HCT116 (cell line): Measurements from ENCODE around the gene SEMA5A. TPM values are rescaled to one million over a fixed set of nuclear protein-coding genes. Genes with fewer than 3 reads are reported as not detected.

Source experiments
- ATAC-seq: fragments of 200-7000 bp; cut with Tn5 transposase; 2 replicates; pipeline ENCODE4 v1.9.1; 2020; ENCODE audit warnings: mild to moderate bottlenecking, moderate library complexity
- BruUV-seq: library from RNA; stranded (reverse); fragments of 400-500 nt; replicated peaks from 2 replicates; lab custom pipeline; 2021; lab: Mats Ljungman, UMichigan
- CTCF ChIA-PET: fragments of 300-600 bp; sonication (Branson Sonifier 250); formaldehyde crosslinking; loops from one replicate; lab custom pipeline; 2021; ENCODE audit warnings: antibody characterized with exemption; lab: Charles Lee
- POLR2A ChIA-PET: fragments of 300-600, 350-600 bp; sonication (Branson Sonifier 250); formaldehyde crosslinking; loops from one replicate; lab custom pipeline; 2021; ENCODE audit warnings: antibody characterized with exemption; lab: Charles Lee
- RAD21 ChIA-PET, 2 experiments: fragments of 300-600 bp; sonication (Branson Sonifier 250); formaldehyde crosslinking; loops; one replicate each; lab custom pipeline; 2023; ENCODE audit warnings: low total read pairs in 2 of 2; ENCODE audit not compliant: uncharacterized antibody in 2 of 2, unreplicated experiment in 2 of 2, low non-redundant PET in 1 of 2; lab: Charles Lee
- DNase-seq: peaks from one replicate; pipeline ENCODE4 v3.0.0-alpha.2; 2010; ENCODE audit warnings: low read depth, low spot score
- H2AFZ ChIP-seq: fragments of 200-600 bp; shearing (Covaris generic), sonication (generic); 2 replicates; pipeline ENCODE4 v1.6.1; 2017; ENCODE audit warnings: low read depth, mixed run types, mixed read lengths, antibody characterized with exemption, low read length; ENCODE audit not compliant: poor library complexity, severe bottlenecking
- H3K27ac ChIP-seq: 2 replicates; pipeline ENCODE4 v1.5.1; 2012; ENCODE audit warnings: low read depth, low read length
- H3K27me3 ChIP-seq: fragments of 200-600 bp; sonication (generic); 2 replicates; pipeline ENCODE4 v1.6.1; 2016; ENCODE audit warnings: mixed run types, low read length, mixed read lengths; ENCODE audit not compliant: insufficient read depth
- H3K36me3 ChIP-seq, 2 experiments: fragments of 200-500 bp in 1 of 2; fragments of 200-600 bp in 1 of 2; sonication (Bioruptor generic) in 1 of 2; sonication (generic) in 1 of 2; 2 replicates each; pipeline versions ENCODE4 v1.5.1 to v1.6.1; 2014 to 2016; ENCODE audit warnings: low read length in 2 of 2, inconsistent platforms in 1 of 2, mixed read lengths in 1 of 2, mixed run types in 1 of 2; ENCODE audit not compliant: insufficient read depth in 2 of 2, control insufficient read depth in 1 of 2
- H3K4me1 ChIP-seq, 2 experiments: fragments of 200-600 bp in 1 of 2; sonication (generic) in 1 of 2; 2 replicates each; pipeline versions ENCODE4 v1.5.1 to v1.6.1; 2012 to 2017; ENCODE audit warnings: low read length in 2 of 2, inconsistent platforms in 1 of 2, mild to moderate bottlenecking in 1 of 2, mixed read lengths in 1 of 2, mixed run types in 1 of 2, moderate library complexity in 1 of 2; ENCODE audit not compliant: insufficient read depth in 2 of 2, control insufficient read depth in 1 of 2
- H3K4me2 ChIP-seq: fragments of 200-600 bp; sonication (generic); 2 replicates; pipeline ENCODE4 v1.6.1; 2017; ENCODE audit warnings: mixed run types, low read length, mixed read lengths
- H3K4me3 ChIP-seq, 2 experiments: fragments of 200-600 bp in 1 of 2; sonication (generic) in 1 of 2; replicated peaks in 1 of 2; 2 replicates each; pipeline ENCODE4 v1.5.1; 2011 to 2016; ENCODE audit warnings: low read length in 2 of 2, control low read depth in 1 of 2, low read depth in 1 of 2, mild to moderate bottlenecking in 1 of 2, mixed read lengths in 1 of 2, mixed run types in 1 of 2
- H3K79me2 ChIP-seq: fragments of 200-600 bp; sonication (generic); 2 replicates; pipeline ENCODE4 v1.6.1; 2017; ENCODE audit warnings: mild to moderate bottlenecking, mixed run types, low read length, moderate library complexity, mixed read lengths; ENCODE audit not compliant: insufficient read depth
- H3K9ac ChIP-seq: fragments of 200-600 bp; sonication (generic); 2 replicates; pipeline ENCODE4 v1.6.1; 2016; ENCODE audit warnings: low read length, mixed read lengths
- H3K9me2 ChIP-seq: fragments of 200-600 bp; sonication (generic), shearing (Covaris generic); 2 replicates; pipeline ENCODE4 v1.6.1; 2017; ENCODE audit warnings: mixed run types, mild to moderate bottlenecking, moderate library complexity; ENCODE audit not compliant: insufficient read depth
- H3K9me3 ChIP-seq, 2 experiments: fragments of 200-500 bp in 1 of 2; fragments of 200-600 bp in 1 of 2; sonication (Bioruptor generic) in 1 of 2; sonication (generic) in 1 of 2; 2 replicates each; pipeline ENCODE4 v1.6.1; 2014 to 2017; ENCODE audit warnings: low read length in 2 of 2, mixed read lengths in 2 of 2, inconsistent platforms in 1 of 2, low read depth in 1 of 2, mild to moderate bottlenecking in 1 of 2, mixed run types in 1 of 2, moderate library complexity in 1 of 2; ENCODE audit not compliant: control insufficient read depth in 1 of 2, insufficient read depth in 1 of 2
- H4K20me1 ChIP-seq: fragments of 200-600 bp; sonication (generic), shearing (Covaris generic); 2 replicates; pipeline ENCODE4 v1.6.1; 2017; ENCODE audit warnings: mixed run types, mild to moderate bottlenecking, moderate library complexity; ENCODE audit not compliant: insufficient read depth
- ATF3 ChIP-seq: IDR thresholded peaks from 2 replicates; pipeline ENCODE4 v1.6.1; 2012
- CBX3 ChIP-seq: IDR thresholded peaks from 2 replicates; pipeline ENCODE4 v1.6.1; 2012; ENCODE audit warnings: low read depth
- CEBPB ChIP-seq: IDR thresholded peaks from 2 replicates; pipeline ENCODE4 v1.6.1; 2012; ENCODE audit warnings: low read depth
- EZH2 ChIP-seq: fragments of 200-600 bp; sonication (generic); IDR thresholded peaks from 2 replicates; pipeline ENCODE4 v1.6.1; 2017; ENCODE audit warnings: antibody characterized with exemption, mixed run types
- EZH2phosphoT487 ChIP-seq: fragments of 200-600 bp; IDR thresholded peaks from 2 replicates; pipeline ENCODE4 v1.6.1; 2018; ENCODE audit warnings: antibody characterized with exemption, borderline replicate concordance
- FOSL1 ChIP-seq: IDR thresholded peaks from 2 replicates; pipeline ENCODE4 v1.6.1; 2012; ENCODE audit warnings: low read depth
- JUND ChIP-seq: IDR thresholded peaks from 2 replicates; pipeline ENCODE4 v1.6.1; 2012
- POLR2AphosphoS5 ChIP-seq: IDR thresholded peaks from 2 replicates; pipeline ENCODE4 v1.6.1; 2011; ENCODE audit warnings: mild to moderate bottlenecking, low read depth, low read length, moderate library complexity
- RAD21 ChIP-seq: IDR thresholded peaks from 2 replicates; pipeline ENCODE4 v1.6.1; 2012; ENCODE audit warnings: low read depth, mild to moderate bottlenecking
- REST ChIP-seq: IDR thresholded peaks from 2 replicates; pipeline ENCODE4 v1.6.1; 2012; ENCODE audit warnings: low read depth
- SIN3A ChIP-seq: IDR thresholded peaks from 2 replicates; pipeline ENCODE4 v1.6.1; 2012; ENCODE audit warnings: low read depth
- SP1 ChIP-seq: IDR thresholded peaks from 2 replicates; pipeline ENCODE4 v1.6.1; 2012; ENCODE audit warnings: low read depth
- TCF7L2 ChIP-seq: IDR thresholded peaks from 2 replicates; pipeline ENCODE4 v1.7.0; 2011; ENCODE audit warnings: borderline replicate concordance, inconsistent platforms; ENCODE audit not compliant: insufficient read depth, insufficient read length; ENCODE audit errors: extremely low read depth
- YY1 ChIP-seq: IDR thresholded peaks from 2 replicates; pipeline ENCODE4 v1.6.1; 2011; ENCODE audit warnings: low read length, low read depth, moderate library complexity, mild to moderate bottlenecking; ENCODE audit not compliant: insufficient replicate concordance; ENCODE audit errors: extremely low read depth
- ZFX ChIP-seq: fragments of 450-650 bp; IDR thresholded peaks from 2 replicates; pipeline ENCODE4 v1.6.1; 2017
- ZNF274 ChIP-seq: fragments of 200-500 bp; sonication (Bioruptor generic); IDR thresholded peaks from 2 replicates; pipeline ENCODE4 v1.6.1; 2014; ENCODE audit warnings: mild to moderate bottlenecking, low read depth, low read length, inconsistent platforms
- intact Hi-C: fragments of 100-400 bp; cut with micrococcal nuclease; formaldehyde crosslinking; loops from 2 replicates; pipeline ENCODE4 v1.10.0; 2022
- total RNA-seq: library from RNA; stranded (reverse); gene quantifications from one replicate; pipeline ENCODE4 v1.2.1, GENCODE V29; 2021; ENCODE audit not compliant: unreplicated experiment
- TF ChIP-seq, protein P1 (sequence below): IDR thresholded peaks from 2 replicates; pipeline ENCODE4 v1.6.1; 2011; ENCODE audit warnings: mild to moderate bottlenecking, low read length, moderate library complexity; ENCODE audit not compliant: insufficient replicate concordance; ENCODE audit errors: extremely low read depth

The SEMA5A gene
- total RNA-seq, 1 experiment from 2014 or later = 0.02 TPM

GRCh38 chr5:9480499-9480898, 65.4 kb downstream of the SEMA5A start:
- Histone ChIP-seq H3K9me2 (no peaks in the 10 kb centered on the region), H3K36me3 (no peaks in the 10 kb centered on the region), H2AFZ (no peak overlapping the region), H3K27me3 (no peaks in the 10 kb centered on the region), H4K20me1 (no peaks in the 10 kb centered on the region), H3K9ac (no peak overlapping the region), H3K4me2 (no peak overlapping the region), H3K27ac (no peak overlapping the region), H3K4me3 (no peak overlapping the region), H3K79me2 (no peaks in the 10 kb centered on the region), H3K4me1 (no peaks in the 10 kb centered on the region), H3K9me3 (peaks cover 5 to 12% of the 10 kb centered on the region in 2 experiments; a peak in 2 of 4 replicates)
- RAD21 ChIA-PET = no interaction called here
- intact Hi-C loops = no loop called here
- ATAC-seq = no peak
- no TSS peak for BruUV-seq
- CTCF ChIA-PET = no interaction called here
- POLR2A ChIA-PET = no interaction called here
- no peak for TF ChIP-seq EZH2phosphoT487
- no peak for TF ChIP-seq POLR2AphosphoS5
- no peak for DNase-seq

- Histone ChIP-seq H3K36me3 (no peaks in the 10 kb centered on the region), H4K20me1 (no peaks in the 10 kb centered on the region), H3K9me3 (peaks cover 5 to 12% of the 10 kb centered on the region in 2 experiments; a peak in 2 of 4 replicates), H3K9me2 (no peaks in the 10 kb centered on the region), H3K4me1 (no peaks in the 10 kb centered on the region), H3K79me2 (no peaks in the 10 kb centered on the region), H3K9ac (no peak overlapping the region), H3K4me2 (no peak overlapping the region), H3K27me3 (no peaks in the 10 kb centered on the region), H2AFZ (no peak overlapping the region), H3K27ac (no peak overlapping the region), H3K4me3 (no peak overlapping the region)
- ChIA-PET CTCF (no interaction called here), RAD21 (no interaction called here), POLR2A (no interaction called here)
- intact Hi-C loops = no loop called here
- DNase-seq (no peak), ATAC-seq (no peak)
- BruUV-seq = no TSS peak
- TF ChIP-seq CEBPB = no peak
- TF ChIP-seq ZFX = no peak
- no peak for TF ChIP-seq SIN3A
- TF ChIP-seq, protein P1, sequence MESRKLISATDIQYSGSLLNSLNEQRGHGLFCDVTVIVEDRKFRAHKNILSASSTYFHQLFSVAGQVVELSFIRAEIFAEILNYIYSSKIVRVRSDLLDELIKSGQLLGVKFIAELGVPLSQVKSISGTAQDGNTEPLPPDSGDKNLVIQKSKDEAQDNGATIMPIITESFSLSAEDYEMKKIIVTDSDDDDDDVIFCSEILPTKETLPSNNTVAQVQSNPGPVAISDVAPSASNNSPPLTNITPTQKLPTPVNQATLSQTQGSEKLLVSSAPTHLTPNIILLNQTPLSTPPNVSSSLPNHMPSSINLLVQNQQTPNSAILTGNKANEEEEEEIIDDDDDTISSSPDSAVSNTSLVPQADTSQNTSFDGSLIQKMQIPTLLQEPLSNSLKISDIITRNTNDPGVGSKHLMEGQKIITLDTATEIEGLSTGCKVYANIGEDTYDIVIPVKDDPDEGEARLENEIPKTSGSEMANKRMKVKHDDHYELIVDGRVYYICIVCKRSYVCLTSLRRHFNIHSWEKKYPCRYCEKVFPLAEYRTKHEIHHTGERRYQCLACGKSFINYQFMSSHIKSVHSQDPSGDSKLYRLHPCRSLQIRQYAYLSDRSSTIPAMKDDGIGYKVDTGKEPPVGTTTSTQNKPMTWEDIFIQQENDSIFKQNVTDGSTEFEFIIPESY = no peak
- TF ChIP-seq YY1 = no peak
- no peak for TF ChIP-seq JUND
- no peak for TF ChIP-seq CBX3
- TF ChIP-seq POLR2AphosphoS5 = no peak
- TF ChIP-seq ATF3 = no peak
- TF ChIP-seq ZNF274 = no peak
- no peak for TF ChIP-seq FOSL1
- TF ChIP-seq SP1 = no peak
- no peak for TF ChIP-seq RAD21
- TF ChIP-seq REST = no peak
- TF ChIP-seq EZH2 = no peak
- no peak for TF ChIP-seq TCF7L2
Observed at GRCh38 chr5:9479990-9480389, 65.9 kb downstream of the SEMA5A start.
